Omental fat pad (tissue), 4 donors: ENCODE measurements around the gene ERC2. TPM values are rescaled to one million over a fixed set of nuclear protein-coding genes. Genes with fewer than 3 reads are reported as not detected.

Experiments used
- ATAC-seq: fragments of 150-250 bp; one replicate; pipeline ENCODE4 v1.9.1; 2016; ENCODE audit warnings: mild to moderate bottlenecking, moderate library complexity; ENCODE audit not compliant: low FRiP score
- DNase-seq: peaks from one replicate; pipeline ENCODE4 v3.0.0-alpha.2; 2019; ENCODE audit warnings: low spot score
- CTCF ChIP-seq, 3 donors: fragments of 450-650 bp; IDR thresholded peaks; one replicate each; pipeline ENCODE4 v1.5.1; 2016 to 2017; ENCODE audit warnings: antibody characterized with exemption in 3 of 3, mild to moderate bottlenecking in 3 of 3, moderate library complexity in 2 of 3
- total RNA-seq, 4 donors: library from RNA; depleted of rRNA; stranded (reverse); fragments of >200 nt; gene quantifications; one replicate each; pipeline ENCODE4 v1.1.0, GENCODE V29; 2016

ERC2 gene
- total RNA-seq, 4 donors from 2014 or later = 0.75 to 4.2 (median 2.3) TPM; not detected in 1

GRCh38 chr3:55895897-55896566 is 572.2 kb downstream of the ERC2 start:
- ATAC-seq (no peak), DNase-seq (no peak)
- TF ChIP-seq CTCF (IDR thresholded peaks at IDR 0.05) = no peak

GRCh38 chr3:55894605-55895004 is 573.7 kb downstream of the ERC2 start:
- ATAC-seq (no peak), DNase-seq (no peak)
- TF ChIP-seq CTCF (IDR thresholded peaks at IDR 0.05) = no peak

GRCh38 chr3:55893045-55893664 is 575.1 kb downstream of the ERC2 start:
- no peak for ATAC-seq
- no peak for TF ChIP-seq CTCF (IDR thresholded peaks at IDR 0.05)
- no peak for DNase-seq

- ATAC-seq = no peak
- DNase-seq = no peak
- TF ChIP-seq CTCF (IDR thresholded peaks at IDR 0.05) = no peak
Measured at GRCh38 chr3:55891106-55891505, 577.2 kb downstream of the ERC2 start.

- ATAC-seq = no peak
- no peak for DNase-seq
- no peak for TF ChIP-seq CTCF (IDR thresholded peaks at IDR 0.05)
Measured at GRCh38 chr3:55888282-55888885, 579.9 kb downstream of the ERC2 start.

- DNase-seq (no peak), ATAC-seq (no peak)
- TF ChIP-seq CTCF (IDR thresholded peaks at IDR 0.05) = no peak
Measured at GRCh38 chr3:55885721-55886120, 582.5 kb downstream of the ERC2 start.
